A549 (cell line): ENCODE results near the gene FGR. TPM values are rescaled to one million over a fixed set of nuclear protein-coding genes. Genes with fewer than 3 reads are reported as not detected.

Experiments
- ATAC-seq, 2 experiments: fragments of 200-7000 bp in 1 of 2; fragments of >200 bp in 1 of 2; cut with Nextera tagmentation in 1 of 2; cut with Tn5 transposase in 1 of 2; 3 replicates each; pipeline versions ENCODE4 v1.8.0 to v1.9.1; 2018 to 2020; ENCODE audit warnings: mild to moderate bottlenecking in 1 of 2, moderate library complexity in 1 of 2
- CTCF ChIA-PET: fragments of 300-600 bp; sonication (Branson Sonifier 250); formaldehyde crosslinking; extraction: SDS; loops from one replicate; lab custom pipeline; 2021; ENCODE audit warnings: antibody characterized with exemption, inconsistent platforms; lab: Yijun Ruan, JAX
- POLR2A ChIA-PET: fragments of 350-600 bp; formaldehyde crosslinking; extraction: SDS; loops from one replicate; lab custom pipeline; 2021; ENCODE audit warnings: antibody characterized with exemption, inconsistent platforms; lab: Yijun Ruan, JAX
- DNase-seq, 2 experiments: peaks; one replicate each; pipeline versions ENCODE4 v3.0.0 to v3.0.0-alpha.2; 2011 to 2016; ENCODE audit warnings: low read depth in 1 of 2, low spot score in 1 of 2
- FAIRE-seq: peaks from 2 replicates; lab custom pipeline; 2011; peaks lifted over from hg19 to GRCh38; lab: Jason Lieb, UNC
- H3K27ac ChIP-seq, 2 experiments: fragments of >200 bp; sonication (Bioruptor Twin); formaldehyde crosslinking; 3 replicates each; pipeline ENCODE4 v1.5.1; 2016 to 2017
- H3K4me1 ChIP-seq: fragments of >200 bp; sonication (Bioruptor Twin); formaldehyde crosslinking; 3 replicates; pipeline ENCODE4 v1.6.1; 2016
- H3K4me2 ChIP-seq: fragments of >200 bp; sonication (Bioruptor Twin); formaldehyde crosslinking; 3 replicates; pipeline ENCODE4 v1.6.1; 2016
- H3K4me3 ChIP-seq: fragments of >200 bp; sonication (Bioruptor Twin); formaldehyde crosslinking; 3 replicates; pipeline ENCODE4 v1.5.1; 2016
- H3K9me3 ChIP-seq: fragments of >200 bp; sonication (Bioruptor Twin); formaldehyde crosslinking; 3 replicates; pipeline ENCODE4 v1.6.1; 2016
- ATOH8 ChIP-seq: fragments of 250-450 bp; sonication (Bioruptor Pico); IDR thresholded peaks from 2 replicates; pipeline ENCODE4 v1.5.0; 2020; ENCODE audit warnings: low read depth, mild to moderate bottlenecking, moderate library complexity
- CTCF ChIP-seq: fragments of >200 bp; sonication (Bioruptor Twin); formaldehyde crosslinking; IDR thresholded peaks from 3 replicates; pipeline ENCODE4 v1.5.1; 2016
- EP300 ChIP-seq, 2 experiments: fragments of >200 bp; sonication (Bioruptor Twin); formaldehyde crosslinking; IDR thresholded peaks; 2 replicates in 1 of 2; 3 replicates in 1 of 2; pipeline ENCODE4 v1.6.1; 2016 to 2017
- FOXS1 ChIP-seq: fragments of 250-450 bp; sonication (Bioruptor Pico); IDR thresholded peaks from 2 replicates; pipeline ENCODE4 v1.5.0; 2020; ENCODE audit warnings: mild to moderate bottlenecking, moderate library complexity
- GATA3 ChIP-seq: IDR thresholded peaks from 2 replicates; pipeline ENCODE4 v1.6.1; 2012; ENCODE audit warnings: borderline replicate concordance
- HES2 ChIP-seq: fragments of >200 bp; sonication (Bioruptor Twin); formaldehyde crosslinking; IDR thresholded peaks from 2 replicates; pipeline ENCODE4 v1.6.1; 2016
- HOXB13 ChIP-seq: fragments of 250-450 bp; sonication (Bioruptor Pico); IDR thresholded peaks from 2 replicates; pipeline ENCODE4 v1.5.0; 2020; ENCODE audit warnings: low read depth, mild to moderate bottlenecking, moderate library complexity
- HOXB5 ChIP-seq: fragments of 250-450 bp; sonication (Bioruptor Pico); IDR thresholded peaks from 2 replicates; pipeline ENCODE4 v1.5.0; 2020; ENCODE audit warnings: mild to moderate bottlenecking, moderate library complexity
- KDM5A ChIP-seq: fragments of 200-600 bp; sonication (generic); IDR thresholded peaks from 2 replicates; pipeline ENCODE4 v1.6.1; 2016; ENCODE audit warnings: antibody characterized with exemption, mild to moderate bottlenecking
- MAX ChIP-seq: IDR thresholded peaks from 2 replicates; pipeline ENCODE4 v1.6.1; 2012
- RAD21 ChIP-seq, 2 experiments: fragments of >200 bp in 1 of 2; sonication (Bioruptor Twin) in 1 of 2; formaldehyde crosslinking in 1 of 2; IDR thresholded peaks in 1 of 2; conservative IDR thresholded peaks in 1 of 2; 2 replicates in 1 of 2; 3 replicates in 1 of 2; pipeline ENCODE4 v1.6.1; 2012 to 2018; ENCODE audit warnings: inconsistent platforms in 1 of 2
- RARB ChIP-seq: fragments of 250-450 bp; sonication (Bioruptor Pico); IDR thresholded peaks from 2 replicates; pipeline ENCODE4 v1.8.0; 2021; ENCODE audit warnings: mild to moderate bottlenecking, moderate library complexity
- SREBF2 ChIP-seq: fragments of 450-650 bp; IDR thresholded peaks from 2 replicates; pipeline ENCODE4 v1.6.1; 2014; ENCODE audit warnings: mild to moderate bottlenecking, moderate library complexity
- TFCP2L1 ChIP-seq: fragments of 250-450 bp; sonication (Bioruptor Pico); IDR thresholded peaks from 2 replicates; pipeline ENCODE4 v1.5.0; 2021; ENCODE audit warnings: mild to moderate bottlenecking
- ZFP36 ChIP-seq: fragments of 450-650 bp; IDR thresholded peaks from 2 replicates; pipeline ENCODE4 v1.6.1; 2014; ENCODE audit warnings: borderline replicate concordance; ENCODE audit not compliant: partially characterized antibody
- WGBS: methylation state at CpG from one replicate; pipeline ENCODE4 v1.1.6; 2017; ENCODE audit errors: missing lambda C conversion rate; 5-methylcytosine and 5-hydroxymethylcytosine counted together
- polyA plus RNA-seq, 4 experiments: library from polyadenylated mRNA; depleted of rRNA in 3 of 4; stranded (reverse); fragments of >200 nt; fragmentation: RNase III in 1 of 4; extraction: RNeasy Plus Mini Kit Qiagen cat#74134 plus additional on column Dnase treatment in 1 of 4; gene quantifications; 2 replicates in 3 of 4; 3 replicates in 1 of 4; pipeline ENCODE4 v1.2.3, GENCODE V29; 2011 to 2017

FGR gene
- polyA plus RNA-seq, 2 of the 4 experiments (the other 2 are of a cell fraction): not detected

- TF ChIP-seq HOXB5 (no peak), GATA3 (no peak), RAD21 (conservative IDR thresholded peaks at IDR 0.05 in 1 of 2, IDR thresholded peaks at IDR 0.05 in 1 of 2) (no peak), SREBF2 (no peak), FOXS1 (CRISPR knock-in tag) (no peak), HOXB13 (CRISPR knock-in tag) (no peak)
Observed at GRCh38 chr1:27623327-27624212, 11.4 kb downstream of the FGR start (continued).

GRCh38 chr1:27622828-27623227, 12.2 kb downstream of the FGR start:
- CTCF ChIA-PET: interaction anchor here (8.8 kb wide), 1 partner anchor 15 kb away, joined by 61 read pairs; no protein-coding TSS in a partner anchor
- 85% methylated on average over 2 of the region's 4 CpGs for WGBS

GRCh38 chr1:27621051-27621920, 13.7 kb downstream of the FGR start:
- H3K4me1 ChIP-seq: peaks cover 4% of the 10 kb centered on the region; the same call in 1 of the 3 replicates
- no peaks in the 10 kb centered on the region for H3K9me3 ChIP-seq
- 58% methylated on average over 2 of the region's 7 CpGs for WGBS
- FAIRE-seq (no peak), DNase-seq (no peak), ATAC-seq (peak in 1 of 2 experiments; percentile 60; a peak in 2 of 6 replicates)
- POLR2A ChIA-PET: interaction anchor here (0.7 kb wide), 1 partner anchor 21 kb away, joined by 4 read pairs; no protein-coding TSS in a partner anchor
- no peak overlapping the region for H3K4me2 ChIP-seq
- CTCF ChIA-PET: interaction anchor here (0.7 to 8.8 kb wide), 7 partner anchors 13 to 64 kb away, joined by 3 to 61 read pairs (median 3); no protein-coding TSS in a partner anchor
- H3K4me3 ChIP-seq: no peak overlapping the region
- H3K27ac ChIP-seq: no peak overlapping the region
- TF ChIP-seq CTCF (no peak), KDM5A (no peak), MAX (no peak), ATOH8 (CRISPR knock-in tag) (no peak), TFCP2L1 (CRISPR knock-in tag) (no peak), HES2 (no peak), EP300 (IDR thresholded peaks at IDR 0.05) (no peak), HOXB13 (CRISPR knock-in tag) (no peak), RARB (no peak), ZFP36 (no peak)

More at GRCh38 chr1:27622828-27623227, 12.2 kb downstream of the FGR start:
- ATAC-seq (no peak), DNase-seq (no peak), FAIRE-seq (no peak)
- no peaks in the 10 kb centered on the region for H3K9me3 ChIP-seq
- POLR2A ChIA-PET: no interaction called here
- peaks cover 4% of the 10 kb centered on the region; the same call in 1 of the 3 replicates for H3K4me1 ChIP-seq
- H3K4me3 ChIP-seq: no peak overlapping the region
- no peak overlapping the region for H3K4me2 ChIP-seq
- no peak for TF ChIP-seq HOXB13 (CRISPR knock-in tag)
- TF ChIP-seq, all 56 proteins: peak for 0
- H3K27ac ChIP-seq: no peak overlapping the region
